HepG2 (cell line): Measurements from ENCODE around the gene DNM1. TPM values are rescaled to one million over a fixed set of nuclear protein-coding genes. Genes with fewer than 3 reads are reported as not detected.
A peak's percentile ranks its signal among the peaks of the same experiment; 100 is the strongest.

Experiments used
- ATAC-seq: fragments of 200-7000 bp; cut with Tn5 transposase; 3 replicates; pipeline ENCODE4 v1.9.1; 2020; ENCODE audit warnings: mild to moderate bottlenecking, moderate library complexity
- BruUV-seq: library from RNA; stranded (reverse); fragments of 400-500 nt; replicated peaks from 2 replicates; lab custom pipeline; 2021; lab: Mats Ljungman, UMichigan
- CTCF ChIA-PET: fragments of 300-600 bp; formaldehyde crosslinking; extraction: SDS; loops from one replicate; lab custom pipeline; 2021; ENCODE audit warnings: low total read pairs, inconsistent platforms, low intra/inter-chr PET ratio; lab: Yijun Ruan, JAX
- POLR2A ChIA-PET: fragments of 350-600 bp; sonication (Branson Sonifier 250); formaldehyde crosslinking; loops from one replicate; lab custom pipeline; 2020; ENCODE audit warnings: antibody characterized with exemption, inconsistent platforms; lab: Yijun Ruan, JAX
- DNase-seq: peaks from one replicate; pipeline ENCODE4 v3.0.0-alpha.2; 2015; ENCODE audit warnings: low spot score
- FAIRE-seq: peaks from 3 replicates; lab custom pipeline; 2011; peaks lifted over from hg19 to GRCh38; lab: Jason Lieb, UNC
- H2AFZ ChIP-seq: one replicate; pipeline ENCODE4 v1.6.1; 2011; ENCODE audit warnings: low read length, inconsistent platforms
- H3K27ac ChIP-seq: fragments of 300-600 bp; 3 replicates; pipeline ENCODE4 v1.8.0; 2011; ENCODE audit warnings: mixed run types, mild to moderate bottlenecking, mixed read lengths, low read length, inconsistent platforms; ENCODE audit not compliant: insufficient read depth; ENCODE audit errors: extremely low read length
- H3K27me3 ChIP-seq, 2 experiments: fragments of 200-600 bp in 1 of 2; 2 replicates in 1 of 2; 3 replicates in 1 of 2; pipeline versions ENCODE4 v1.6.0 to v1.8.0; 2011; ENCODE audit warnings: low read length in 2 of 2, mild to moderate bottlenecking in 2 of 2, moderate library complexity in 2 of 2, inconsistent platforms in 1 of 2; ENCODE audit not compliant: insufficient read depth in 2 of 2, control insufficient read depth in 1 of 2
- H3K36me3 ChIP-seq, 2 experiments: fragments of 200-600 bp in 1 of 2; replicated peaks in 1 of 2; 2 replicates in 1 of 2; 3 replicates in 1 of 2; pipeline versions ENCODE4 v1.5.1 to v1.8.0; 2011; ENCODE audit warnings: low read length in 2 of 2, inconsistent platforms in 1 of 2; ENCODE audit not compliant: insufficient read depth in 2 of 2, control insufficient read depth in 1 of 2
- H3K4me1 ChIP-seq: 2 replicates; pipeline ENCODE4 v1.5.1; 2012; ENCODE audit warnings: low read length, inconsistent platforms; ENCODE audit not compliant: insufficient read depth
- H3K4me2 ChIP-seq: 2 replicates; pipeline ENCODE4 v1.6.0; 2011; ENCODE audit warnings: low read depth, low read length, inconsistent platforms
- H3K4me3 ChIP-seq, 3 experiments: fragments of 200-600 bp in 1 of 3; sonication (generic), shearing (Covaris generic) in 1 of 3; replicated peaks in 1 of 3; 2 replicates each; pipeline ENCODE4 v1.5.1; 2011 to 2016; ENCODE audit warnings: low read length in 3 of 3, inconsistent platforms in 2 of 3, low read depth in 2 of 3, mild to moderate bottlenecking in 2 of 3, control low read depth in 1 of 3, mixed read lengths in 1 of 3; ENCODE audit not compliant: insufficient read depth in 1 of 3
- H3K79me2 ChIP-seq: one replicate; pipeline ENCODE4 v1.6.1; 2011; ENCODE audit warnings: low read length, inconsistent platforms; ENCODE audit not compliant: insufficient read depth
- H3K9ac ChIP-seq: 2 replicates; pipeline ENCODE4 v1.6.0; 2011; ENCODE audit warnings: mild to moderate bottlenecking, low read depth, low read length, inconsistent platforms; ENCODE audit not compliant: insufficient read depth
- H3K9me3 ChIP-seq: 2 replicates; pipeline ENCODE4 v1.5.1; 2012; ENCODE audit warnings: mild to moderate bottlenecking, low read length
- H4K20me1 ChIP-seq: 2 replicates; pipeline ENCODE4 v1.6.0; 2011; ENCODE audit warnings: inconsistent platforms, mild to moderate bottlenecking, low read length, moderate library complexity; ENCODE audit not compliant: insufficient read depth
- AGO2 ChIP-seq: fragments of 200-400 bp; formaldehyde crosslinking; optimal IDR thresholded peaks from 2 replicates; pipeline ENCODE3; 2017; ENCODE audit warnings: mild to moderate bottlenecking, low read depth, low read length, moderate library complexity
- FOXP1 ChIP-seq, 2 experiments: fragments of 450-650 bp in 1 of 2; IDR thresholded peaks; 2 replicates each; pipeline ENCODE4 v1.6.1; 2017 to 2018; ENCODE audit warnings: antibody characterized with exemption in 1 of 2
- NFKBIZ ChIP-seq: IDR thresholded peaks from 2 replicates; pipeline ENCODE4 v1.6.1; 2018; ENCODE audit warnings: missing genetic modification reagents, missing compliant biosample characterization
- XRCC5 ChIP-seq: fragments of 200-400 bp; formaldehyde crosslinking; optimal IDR thresholded peaks from 2 replicates; pipeline ENCODE3; 2017; ENCODE audit warnings: mild to moderate bottlenecking, low read length
- ZNF224 ChIP-seq: sonication (generic); formaldehyde crosslinking; IDR thresholded peaks from 2 replicates; pipeline ENCODE4 v1.5.0; 2020; ENCODE audit warnings: mild to moderate bottlenecking, missing genetic modification reagents
- WGBS: methylation state at CpG from one replicate; pipeline ENCODE4 v1.1.6; 2017; ENCODE audit warnings: low lambda C conversion rate; 5-methylcytosine and 5-hydroxymethylcytosine counted together
- in situ Hi-C: cut with HindIII; loops from 2 replicates; pipeline ENCODE4 v1.10.0; 2017; ENCODE audit warnings: low pct_unique_long_range_greater_than_20kb; ENCODE audit not compliant: extremely low pct_ligation_motif_present
- intact Hi-C: fragments of 100-400 bp; cut with micrococcal nuclease; formaldehyde crosslinking; loops from one replicate; pipeline ENCODE4 v1.10.0; 2022; ENCODE audit not compliant: unreplicated experiment
- polyA plus RNA-seq, 8 experiments: library from polyadenylated mRNA; depleted of rRNA in 3 of 8; stranded (reverse) in 7 of 8; unstranded in 1 of 8; fragments of >200 nt; fragmentation: Illumina TruSeq in 4 of 8; extraction: Trizol in 4 of 8; gene quantifications; 2 replicates each; pipeline versions ENCODE4 v1.2.1 to v1.2.3, GENCODE V29; 2011 to 2016; ENCODE audit warnings: low read depth in 4 of 8, missing spikeins in 1 of 8, mixed read lengths in 1 of 8; ENCODE audit not compliant: insufficient read depth in 1 of 8
- total RNA-seq, 5 experiments: library from RNA; depleted of rRNA; stranded (reverse); fragments of >200 nt; fragmentation: Illumina TruSeq; extraction: Trizol; gene quantifications; 2 replicates each; pipeline ENCODE4 v1.2.3, GENCODE V29; 2016; ENCODE audit warnings: low read depth in 1 of 5
- TF ChIP-seq, protein P1 (sequence below): sonication (generic); formaldehyde crosslinking; conservative IDR thresholded peaks from 2 replicates; pipeline ENCODE4 v1.8.1; 2023; ENCODE audit warnings: missing genetic modification reagents
- TF ChIP-seq, protein P2 (sequence below): sonication (generic); formaldehyde crosslinking; conservative IDR thresholded peaks from 2 replicates; pipeline ENCODE4 v1.8.0; 2022; ENCODE audit warnings: mild to moderate bottlenecking, moderate library complexity, missing genetic modification reagents
- TF ChIP-seq, protein P3 (sequence below), 2 experiments: fragments of 450-650 bp in 1 of 2; sonication (generic) in 1 of 2; formaldehyde crosslinking in 1 of 2; IDR thresholded peaks; 2 replicates each; pipeline versions ENCODE4 v1.6.1 to v1.8.0; 2016 to 2022; ENCODE audit warnings: antibody characterized with exemption in 1 of 2, mild to moderate bottlenecking in 1 of 2, missing genetic modification reagents in 1 of 2

DNM1 gene
- total and polyA plus RNA-seq, 2 of the 13 experiments (the other 11 are each of a cell fraction or from before 2014, with no cell fraction given) = 0.13 to 0.58 TPM

DNA sequence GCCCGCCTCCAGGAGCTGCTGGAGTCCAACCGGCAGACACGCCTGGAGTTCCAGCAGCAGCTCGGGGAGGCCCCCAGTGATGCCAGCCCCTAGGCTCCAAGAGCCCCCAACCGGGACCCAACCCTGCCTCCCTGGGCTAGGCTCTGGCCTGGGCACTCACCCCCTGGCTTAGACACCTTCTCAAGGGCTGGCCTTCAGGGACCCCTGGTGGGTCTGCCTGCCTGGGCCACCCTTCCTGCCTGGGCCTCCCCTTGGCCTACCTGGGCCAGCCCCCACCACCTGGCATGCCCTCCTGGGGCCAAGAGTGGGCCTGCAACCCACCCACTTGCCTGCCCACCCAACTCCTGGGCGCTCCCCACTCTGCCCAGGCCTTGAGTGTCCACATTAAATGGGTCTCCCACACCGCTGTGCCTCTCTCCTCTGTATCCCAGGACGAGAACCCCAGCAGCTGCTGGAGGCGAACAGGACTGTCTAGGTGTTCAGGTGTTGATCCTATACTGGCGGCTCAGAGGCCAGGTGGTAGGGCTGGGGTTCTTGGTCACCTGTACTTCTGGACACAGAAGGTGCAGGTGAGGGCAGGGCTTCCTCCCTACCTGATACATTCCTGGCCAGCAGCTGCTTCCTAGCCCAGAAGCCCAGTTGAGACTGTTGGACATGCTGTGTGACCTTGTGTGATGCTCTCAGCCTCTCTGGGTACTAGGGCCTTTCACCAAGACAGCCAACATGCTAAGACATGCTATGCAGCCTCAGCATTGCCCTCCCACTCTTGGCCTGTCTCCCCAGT, 39.5 kb upstream of the DNM1 start:
- Histone ChIP-seq H2AFZ (no peak overlapping the region), H3K9ac (no peak overlapping the region), H3K4me1 (peaks cover 16% of the 10 kb centered on the region), H3K27me3 (no peaks in the 10 kb centered on the region), H3K4me2 (no peak overlapping the region), H4K20me1 (no peaks in the 10 kb centered on the region), H3K36me3 (peaks cover 10 to 48% of the 10 kb centered on the region in 2 experiments; a peak in 4 of 5 replicates), H3K9me3 (no peaks in the 10 kb centered on the region), H3K4me3 (no peak overlapping the region), H3K79me2 (no peaks in the 10 kb centered on the region), H3K27ac (no peak overlapping the region)
- ATAC-seq (no peak), FAIRE-seq (no peak), DNase-seq (no peak)
- intact Hi-C loops (no loop called here), in situ Hi-C loops (no loop called here)
- ChIA-PET CTCF (no interaction called here), POLR2A (no interaction called here)
- no TSS peak for BruUV-seq
- WGBS = 95% methylated on average over 4 of the region's 10 CpGs
- TF ChIP-seq, protein P1, sequence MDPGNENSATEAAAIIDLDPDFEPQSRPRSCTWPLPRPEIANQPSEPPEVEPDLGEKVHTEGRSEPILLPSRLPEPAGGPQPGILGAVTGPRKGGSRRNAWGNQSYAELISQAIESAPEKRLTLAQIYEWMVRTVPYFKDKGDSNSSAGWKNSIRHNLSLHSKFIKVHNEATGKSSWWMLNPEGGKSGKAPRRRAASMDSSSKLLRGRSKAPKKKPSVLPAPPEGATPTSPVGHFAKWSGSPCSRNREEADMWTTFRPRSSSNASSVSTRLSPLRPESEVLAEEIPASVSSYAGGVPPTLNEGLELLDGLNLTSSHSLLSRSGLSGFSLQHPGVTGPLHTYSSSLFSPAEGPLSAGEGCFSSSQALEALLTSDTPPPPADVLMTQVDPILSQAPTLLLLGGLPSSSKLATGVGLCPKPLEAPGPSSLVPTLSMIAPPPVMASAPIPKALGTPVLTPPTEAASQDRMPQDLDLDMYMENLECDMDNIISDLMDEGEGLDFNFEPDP (CRISPR knock-in tag) = no peak
- no peak for TF ChIP-seq XRCC5
- TF ChIP-seq, protein P2, sequence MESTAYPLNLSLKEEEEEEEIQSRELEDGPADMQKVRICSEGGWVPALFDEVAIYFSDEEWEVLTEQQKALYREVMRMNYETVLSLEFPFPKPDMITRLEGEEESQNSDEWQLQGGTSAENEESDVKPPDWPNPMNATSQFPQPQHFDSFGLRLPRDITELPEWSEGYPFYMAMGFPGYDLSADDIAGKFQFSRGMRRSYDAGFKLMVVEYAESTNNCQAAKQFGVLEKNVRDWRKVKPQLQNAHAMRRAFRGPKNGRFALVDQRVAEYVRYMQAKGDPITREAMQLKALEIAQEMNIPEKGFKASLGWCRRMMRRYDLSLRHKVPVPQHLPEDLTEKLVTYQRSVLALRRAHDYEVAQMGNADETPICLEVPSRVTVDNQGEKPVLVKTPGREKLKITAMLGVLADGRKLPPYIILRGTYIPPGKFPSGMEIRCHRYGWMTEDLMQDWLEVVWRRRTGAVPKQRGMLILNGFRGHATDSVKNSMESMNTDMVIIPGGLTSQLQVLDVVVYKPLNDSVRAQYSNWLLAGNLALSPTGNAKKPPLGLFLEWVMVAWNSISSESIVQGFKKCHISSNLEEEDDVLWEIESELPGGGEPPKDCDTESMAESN (CRISPR knock-in tag) = no peak
- TF ChIP-seq ZNF224 = no peak
- TF ChIP-seq AGO2 = peak; percentile 74
- TF ChIP-seq, protein P3, sequence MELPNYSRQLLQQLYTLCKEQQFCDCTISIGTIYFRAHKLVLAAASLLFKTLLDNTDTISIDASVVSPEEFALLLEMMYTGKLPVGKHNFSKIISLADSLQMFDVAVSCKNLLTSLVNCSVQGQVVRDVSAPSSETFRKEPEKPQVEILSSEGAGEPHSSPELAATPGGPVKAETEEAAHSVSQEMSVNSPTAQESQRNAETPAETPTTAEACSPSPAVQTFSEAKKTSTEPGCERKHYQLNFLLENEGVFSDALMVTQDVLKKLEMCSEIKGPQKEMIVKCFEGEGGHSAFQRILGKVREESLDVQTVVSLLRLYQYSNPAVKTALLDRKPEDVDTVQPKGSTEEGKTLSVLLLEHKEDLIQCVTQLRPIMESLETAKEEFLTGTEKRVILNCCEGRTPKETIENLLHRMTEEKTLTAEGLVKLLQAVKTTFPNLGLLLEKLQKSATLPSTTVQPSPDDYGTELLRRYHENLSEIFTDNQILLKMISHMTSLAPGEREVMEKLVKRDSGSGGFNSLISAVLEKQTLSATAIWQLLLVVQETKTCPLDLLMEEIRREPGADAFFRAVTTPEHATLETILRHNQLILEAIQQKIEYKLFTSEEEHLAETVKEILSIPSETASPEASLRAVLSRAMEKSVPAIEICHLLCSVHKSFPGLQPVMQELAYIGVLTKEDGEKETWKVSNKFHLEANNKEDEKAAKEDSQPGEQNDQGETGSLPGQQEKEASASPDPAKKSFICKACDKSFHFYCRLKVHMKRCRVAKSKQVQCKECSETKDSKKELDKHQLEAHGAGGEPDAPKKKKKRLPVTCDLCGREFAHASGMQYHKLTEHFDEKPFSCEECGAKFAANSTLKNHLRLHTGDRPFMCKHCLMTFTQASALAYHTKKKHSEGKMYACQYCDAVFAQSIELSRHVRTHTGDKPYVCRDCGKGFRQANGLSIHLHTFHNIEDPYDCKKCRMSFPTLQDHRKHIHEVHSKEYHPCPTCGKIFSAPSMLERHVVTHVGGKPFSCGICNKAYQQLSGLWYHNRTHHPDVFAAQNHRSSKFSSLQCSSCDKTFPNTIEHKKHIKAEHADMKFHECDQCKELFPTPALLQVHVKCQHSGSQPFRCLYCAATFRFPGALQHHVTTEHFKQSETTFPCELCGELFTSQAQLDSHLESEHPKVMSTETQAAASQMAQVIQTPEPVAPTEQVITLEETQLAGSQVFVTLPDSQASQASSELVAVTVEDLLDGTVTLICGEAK (IDR thresholded peaks at IDR 0.05) = no peak
- TF ChIP-seq, protein P3 (CRISPR knock-in tag; IDR thresholded peaks at IDR 0.05) = no peak
- TF ChIP-seq NFKBIZ (CRISPR knock-in tag) = no peak
- no peak for TF ChIP-seq FOXP1 (IDR thresholded peaks at IDR 0.05)
- no peak for TF ChIP-seq FOXP1 (CRISPR knock-in tag; IDR thresholded peaks at IDR 0.05)
